ENCODE results near the gene CCR6.

CCR6 gene

DNA sequence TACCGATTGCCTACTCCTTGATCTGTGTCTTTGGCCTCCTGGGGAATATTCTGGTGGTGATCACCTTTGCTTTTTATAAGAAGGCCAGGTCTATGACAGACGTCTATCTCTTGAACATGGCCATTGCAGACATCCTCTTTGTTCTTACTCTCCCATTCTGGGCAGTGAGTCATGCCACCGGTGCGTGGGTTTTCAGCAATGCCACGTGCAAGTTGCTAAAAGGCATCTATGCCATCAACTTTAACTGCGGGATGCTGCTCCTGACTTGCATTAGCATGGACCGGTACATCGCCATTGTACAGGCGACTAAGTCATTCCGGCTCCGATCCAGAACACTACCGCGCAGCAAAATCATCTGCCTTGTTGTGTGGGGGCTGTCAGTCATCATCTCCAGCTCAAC lies 13.5 kb downstream of the CCR6 start:
- Histone ChIP-seq H3K27me3 (ENCODE audit: low read depth, low read length) (no peaks in the 10 kb centered on the region), H3K36me3 (ENCODE audit: control insufficient read depth in 1 of 2, insufficient read depth in 2 of 2, low read length in 2 of 2) (no peaks in the 10 kb centered on the region), H3K9me3 (ENCODE audit: control insufficient read depth in 1 of 2, low read length in 2 of 2) (no peaks in the 10 kb centered on the region), H3K4me3 (ENCODE audit: low read depth in 1 of 2, low read length in 2 of 2) (no peak overlapping the region), H3K4me1 (ENCODE audit: control insufficient read depth in 1 of 2, insufficient read depth in 2 of 2, low read length in 2 of 2) (peaks cover 0 to 2% of the 10 kb centered on the region in 2 donors), H3K27ac (ENCODE audit: low read length) (no peak overlapping the region)

DNA sequence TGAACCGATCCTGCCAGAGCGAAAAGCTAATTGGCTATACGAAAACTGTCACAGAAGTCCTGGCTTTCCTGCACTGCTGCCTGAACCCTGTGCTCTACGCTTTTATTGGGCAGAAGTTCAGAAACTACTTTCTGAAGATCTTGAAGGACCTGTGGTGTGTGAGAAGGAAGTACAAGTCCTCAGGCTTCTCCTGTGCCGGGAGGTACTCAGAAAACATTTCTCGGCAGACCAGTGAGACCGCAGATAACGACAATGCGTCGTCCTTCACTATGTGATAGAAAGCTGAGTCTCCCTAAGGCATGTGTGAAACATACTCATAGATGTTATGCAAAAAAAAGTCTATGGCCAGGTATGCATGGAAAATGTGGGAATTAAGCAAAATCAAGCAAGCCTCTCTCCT lies 14.2 kb downstream of the CCR6 start:
- no peak overlapping the region for H3K27ac ChIP-seq (ENCODE audit: low read length)
- no peaks in the 10 kb centered on the region for H3K36me3 ChIP-seq (ENCODE audit: control insufficient read depth in 1 of 2, insufficient read depth in 2 of 2, low read length in 2 of 2)
- peaks cover 0 to 6% of the 10 kb centered on the region in 2 donors for H3K4me1 ChIP-seq (ENCODE audit: control insufficient read depth in 1 of 2, insufficient read depth in 2 of 2, low read length in 2 of 2)
- no peaks in the 10 kb centered on the region for H3K9me3 ChIP-seq (ENCODE audit: control insufficient read depth in 1 of 2, low read length in 2 of 2)
- H3K27me3 ChIP-seq (ENCODE audit: low read depth, low read length) = no peaks in the 10 kb centered on the region
- no peak overlapping the region for H3K4me3 ChIP-seq (ENCODE audit: low read depth in 1 of 2, low read length in 2 of 2)

DNA sequence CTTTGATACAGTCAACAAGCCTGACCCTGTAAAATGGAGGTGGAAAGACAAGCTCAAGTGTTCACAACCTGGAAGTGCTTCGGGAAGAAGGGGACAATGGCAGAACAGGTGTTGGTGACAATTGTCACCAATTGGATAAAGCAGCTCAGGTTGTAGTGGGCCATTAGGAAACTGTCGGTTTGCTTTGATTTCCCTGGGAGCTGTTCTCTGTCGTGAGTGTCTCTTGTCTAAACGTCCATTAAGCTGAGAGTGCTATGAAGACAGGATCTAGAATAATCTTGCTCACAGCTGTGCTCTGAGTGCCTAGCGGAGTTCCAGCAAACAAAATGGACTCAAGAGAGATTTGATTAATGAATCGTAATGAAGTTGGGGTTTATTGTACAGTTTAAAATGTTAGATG lies 15.0 kb downstream of the CCR6 start:
- Histone ChIP-seq H3K4me1 (ENCODE audit: control insufficient read depth in 1 of 2, insufficient read depth in 2 of 2, low read length in 2 of 2) (peaks cover 0 to 7% of the 10 kb centered on the region in 2 donors), H3K27ac (ENCODE audit: low read length) (no peak overlapping the region), H3K9me3 (ENCODE audit: control insufficient read depth in 1 of 2, low read length in 2 of 2) (no peaks in the 10 kb centered on the region), H3K4me3 (ENCODE audit: low read depth in 1 of 2, low read length in 2 of 2) (no peak overlapping the region), H3K36me3 (ENCODE audit: control insufficient read depth in 1 of 2, insufficient read depth in 2 of 2, low read length in 2 of 2) (no peaks in the 10 kb centered on the region), H3K27me3 (ENCODE audit: low read depth, low read length) (no peaks in the 10 kb centered on the region)

DNA sequence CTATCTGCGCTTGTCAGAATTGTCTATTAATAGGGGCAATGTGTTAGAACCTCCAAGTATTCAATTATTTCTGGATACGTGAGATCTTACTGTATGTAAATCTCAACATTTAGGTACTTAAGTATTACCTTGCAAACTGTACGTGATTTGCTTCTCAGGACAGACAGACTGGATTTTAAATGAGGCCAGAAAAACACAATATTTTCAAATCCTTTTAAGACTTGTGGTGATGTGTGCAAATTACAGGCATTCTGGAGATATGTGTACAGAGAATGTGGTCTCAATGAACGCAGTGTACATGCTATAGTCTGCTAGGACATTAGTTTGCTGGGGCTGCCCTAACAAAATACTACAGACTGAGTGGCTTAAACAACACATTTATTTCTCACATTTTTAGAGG lies 16.9 kb downstream of the CCR6 start:
- no peak overlapping the region for H3K4me3 ChIP-seq (ENCODE audit: low read depth in 1 of 2, low read length in 2 of 2)
- H3K4me1 ChIP-seq (ENCODE audit: control insufficient read depth in 1 of 2, insufficient read depth in 2 of 2, low read length in 2 of 2) = peaks cover 0 to 7% of the 10 kb centered on the region in 2 donors
- H3K27me3 ChIP-seq (ENCODE audit: low read depth, low read length) = no peaks in the 10 kb centered on the region
- no peaks in the 10 kb centered on the region for H3K9me3 ChIP-seq (ENCODE audit: control insufficient read depth in 1 of 2, low read length in 2 of 2)
- H3K36me3 ChIP-seq (ENCODE audit: control insufficient read depth in 1 of 2, insufficient read depth in 2 of 2, low read length in 2 of 2) = no peaks in the 10 kb centered on the region
- no peak overlapping the region for H3K27ac ChIP-seq (ENCODE audit: low read length)

DNA sequence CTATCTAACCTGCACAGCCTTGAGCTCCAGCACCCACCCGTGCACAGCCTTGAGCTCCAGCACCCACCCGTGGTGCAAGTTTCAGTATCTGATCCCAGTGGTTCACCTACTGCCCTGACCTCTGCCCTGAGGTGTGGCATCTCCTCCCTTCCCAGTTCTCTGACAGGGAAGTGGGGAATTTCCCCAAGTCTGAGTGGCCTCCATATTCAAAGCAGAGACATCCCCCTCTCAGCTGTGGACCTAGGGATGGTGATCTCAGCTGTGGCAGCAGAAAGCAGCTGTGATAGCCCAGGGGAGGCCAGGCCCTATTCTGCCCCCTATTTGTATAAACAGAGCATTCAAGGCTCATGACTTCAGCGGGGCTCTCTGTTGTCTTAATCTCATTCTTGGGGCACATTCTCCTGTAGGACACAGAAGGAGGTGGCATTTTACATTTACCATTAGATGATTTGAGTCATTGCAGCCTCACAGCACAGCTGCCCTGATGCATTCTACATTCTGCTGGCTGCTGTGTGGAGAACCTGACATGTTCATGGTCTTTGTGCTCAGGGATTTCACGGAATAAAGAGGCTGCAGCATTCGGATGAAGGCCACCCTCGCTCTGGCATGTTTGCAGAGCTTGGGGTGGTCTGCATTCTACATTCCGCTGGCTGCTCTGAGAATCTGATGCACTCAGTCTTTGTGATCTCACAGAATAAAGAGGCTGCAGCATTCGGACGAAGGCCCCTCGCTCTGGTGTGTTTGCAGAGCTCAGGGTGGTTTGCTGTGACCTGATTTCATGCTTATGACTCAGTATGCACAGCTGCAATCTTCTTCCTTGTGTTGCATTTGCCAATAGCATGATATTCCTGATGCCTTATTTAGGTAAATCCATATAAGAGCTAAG lies 17.9 kb downstream of the CCR6 start:
- Histone ChIP-seq H3K27ac (ENCODE audit: low read length) (no peak overlapping the region), H3K4me1 (ENCODE audit: control insufficient read depth in 1 of 2, insufficient read depth in 2 of 2, low read length in 2 of 2) (peaks cover 0 to 7% of the 10 kb centered on the region in 2 donors)

DNA sequence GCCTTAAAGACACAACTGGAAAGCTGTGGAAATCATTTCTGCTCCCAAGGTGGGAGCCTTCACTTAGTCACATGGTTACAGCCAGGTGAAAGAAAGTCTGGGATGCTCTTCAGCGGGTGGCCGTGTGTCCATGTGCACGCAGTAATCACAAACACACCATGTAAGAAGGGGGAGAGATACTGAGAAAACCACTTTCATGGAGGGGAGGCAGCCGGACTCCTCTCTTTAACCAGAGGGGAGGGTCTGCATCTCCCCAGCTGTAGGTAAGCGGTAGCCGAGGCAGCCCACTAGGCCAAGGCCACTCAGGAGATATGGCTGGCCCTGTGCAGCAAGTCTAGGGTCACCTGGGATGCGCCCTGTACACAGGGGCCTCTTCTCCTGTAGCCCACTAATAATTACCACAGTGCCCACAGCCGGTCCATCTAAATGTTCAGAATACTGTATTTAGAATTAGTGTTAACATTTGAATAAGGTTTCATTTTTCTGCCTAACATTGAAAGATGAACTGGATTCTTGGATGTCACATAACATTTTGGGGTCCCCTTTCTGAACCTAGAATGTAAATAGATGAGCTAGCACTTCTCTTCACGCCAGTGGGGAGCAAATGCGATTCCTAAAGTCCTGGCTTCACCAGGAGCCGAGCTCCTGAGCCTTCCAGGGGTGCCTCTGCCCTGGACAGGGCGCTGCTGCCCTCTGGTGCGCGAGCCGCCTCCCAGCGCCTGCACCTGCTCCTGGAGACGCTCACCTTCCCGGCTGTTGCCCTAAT lies 19.0 kb downstream of the CCR6 start:
- H3K4me3 ChIP-seq (ENCODE audit: low read depth in 1 of 2, low read length in 2 of 2) = no peak overlapping the region
- H3K27me3 ChIP-seq (ENCODE audit: low read depth, low read length) = no peaks in the 10 kb centered on the region
- H3K9me3 ChIP-seq (ENCODE audit: control insufficient read depth in 1 of 2, low read length in 2 of 2) = no peaks in the 10 kb centered on the region
- H3K27ac ChIP-seq (ENCODE audit: low read length) = no peak overlapping the region
- H3K36me3 ChIP-seq (ENCODE audit: control insufficient read depth in 1 of 2, insufficient read depth in 2 of 2, low read length in 2 of 2) = no peaks in the 10 kb centered on the region
- H3K4me1 ChIP-seq (ENCODE audit: control insufficient read depth in 1 of 2, insufficient read depth in 2 of 2, low read length in 2 of 2) = peaks cover 0 to 7% of the 10 kb centered on the region in 2 donors

More for the DNA sequence above, 17.9 kb downstream of the CCR6 start:
- Histone ChIP-seq H3K36me3 (ENCODE audit: control insufficient read depth in 1 of 2, insufficient read depth in 2 of 2, low read length in 2 of 2) (no peaks in the 10 kb centered on the region), H3K9me3 (ENCODE audit: control insufficient read depth in 1 of 2, low read length in 2 of 2) (no peaks in the 10 kb centered on the region), H3K27me3 (ENCODE audit: low read depth, low read length) (no peaks in the 10 kb centered on the region), H3K4me3 (ENCODE audit: low read depth in 1 of 2, low read length in 2 of 2) (no peak overlapping the region)

DNA sequence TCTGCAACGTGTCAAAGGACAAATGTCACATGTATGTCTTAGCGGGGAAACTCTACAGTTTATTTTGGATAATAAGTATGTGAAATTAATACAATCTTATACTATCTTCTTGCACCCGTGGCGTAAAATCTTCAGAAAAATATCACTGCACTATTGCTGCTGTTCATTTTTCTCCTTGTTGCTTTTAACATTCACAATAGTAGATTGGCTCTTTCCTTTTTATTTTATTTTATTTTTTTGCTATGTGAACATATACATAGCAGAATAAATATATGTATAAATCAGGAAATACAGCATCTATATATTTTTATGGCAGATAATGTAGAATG lies 19.5 kb downstream of the CCR6 start:
- H3K36me3 ChIP-seq (ENCODE audit: control insufficient read depth in 1 of 2, insufficient read depth in 2 of 2, low read length in 2 of 2) = no peaks in the 10 kb centered on the region
- no peaks in the 10 kb centered on the region for H3K9me3 ChIP-seq (ENCODE audit: control insufficient read depth in 1 of 2, low read length in 2 of 2)
- H3K27me3 ChIP-seq (ENCODE audit: low read depth, low read length) = no peaks in the 10 kb centered on the region
- no peak overlapping the region for H3K4me3 ChIP-seq (ENCODE audit: low read depth in 1 of 2, low read length in 2 of 2)
- H3K4me1 ChIP-seq (ENCODE audit: control insufficient read depth in 1 of 2, insufficient read depth in 2 of 2, low read length in 2 of 2) = peaks cover 0 to 7% of the 10 kb centered on the region in 2 donors
- H3K27ac ChIP-seq (ENCODE audit: low read length) = no peak overlapping the region

DNA sequence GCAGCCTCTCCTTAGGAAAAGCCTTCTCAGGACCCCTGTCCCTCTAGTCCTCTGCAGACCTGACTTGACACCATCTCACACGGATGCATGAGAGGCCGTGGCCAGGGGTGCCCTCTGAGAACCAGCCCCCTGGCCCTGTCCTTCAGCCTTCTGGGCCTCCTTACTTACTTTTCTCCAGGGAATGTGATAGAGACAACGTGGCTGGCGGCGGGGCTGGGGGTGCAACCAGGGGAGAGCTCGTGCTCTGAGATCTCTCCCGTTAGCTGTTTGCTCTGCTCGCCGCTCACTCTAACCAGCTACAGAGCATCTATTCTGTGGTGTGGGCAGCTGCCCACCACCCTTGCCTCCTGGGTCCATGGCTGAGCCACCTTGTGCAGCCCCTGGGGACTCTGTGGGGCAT lies 20.1 kb downstream of the CCR6 start:
- H3K27me3 ChIP-seq (ENCODE audit: low read depth, low read length) = no peaks in the 10 kb centered on the region
- peaks cover 0 to 7% of the 10 kb centered on the region in 2 donors for H3K4me1 ChIP-seq (ENCODE audit: control insufficient read depth in 1 of 2, insufficient read depth in 2 of 2, low read length in 2 of 2)
- no peak overlapping the region for H3K27ac ChIP-seq (ENCODE audit: low read length)
- H3K4me3 ChIP-seq (ENCODE audit: low read depth in 1 of 2, low read length in 2 of 2) = no peak overlapping the region
- no peaks in the 10 kb centered on the region for H3K36me3 ChIP-seq (ENCODE audit: control insufficient read depth in 1 of 2, insufficient read depth in 2 of 2, low read length in 2 of 2)
- no peaks in the 10 kb centered on the region for H3K9me3 ChIP-seq (ENCODE audit: control insufficient read depth in 1 of 2, low read length in 2 of 2)

DNA sequence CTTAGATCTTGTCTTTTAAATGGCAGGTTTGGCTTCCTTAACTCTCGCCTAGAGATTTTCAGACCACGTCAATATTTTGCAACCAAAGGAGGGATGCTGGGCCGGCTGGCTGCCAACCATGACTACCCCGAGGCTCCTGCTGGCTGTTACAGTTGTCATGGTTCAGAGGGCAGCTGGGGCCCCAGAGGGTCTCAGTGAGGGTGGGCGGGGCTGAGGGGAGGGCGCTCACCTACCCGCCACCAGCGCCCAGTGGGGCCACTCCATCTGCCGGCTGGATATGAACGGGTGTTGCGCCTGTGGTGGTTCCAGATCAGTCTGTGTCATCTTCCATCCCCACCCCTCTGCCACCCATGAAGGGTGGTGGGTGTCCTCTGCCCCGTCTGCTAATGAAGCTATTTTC lies 22.6 kb downstream of the CCR6 start:
- no peak overlapping the region for H3K4me3 ChIP-seq (ENCODE audit: low read depth in 1 of 2, low read length in 2 of 2)

DNA sequence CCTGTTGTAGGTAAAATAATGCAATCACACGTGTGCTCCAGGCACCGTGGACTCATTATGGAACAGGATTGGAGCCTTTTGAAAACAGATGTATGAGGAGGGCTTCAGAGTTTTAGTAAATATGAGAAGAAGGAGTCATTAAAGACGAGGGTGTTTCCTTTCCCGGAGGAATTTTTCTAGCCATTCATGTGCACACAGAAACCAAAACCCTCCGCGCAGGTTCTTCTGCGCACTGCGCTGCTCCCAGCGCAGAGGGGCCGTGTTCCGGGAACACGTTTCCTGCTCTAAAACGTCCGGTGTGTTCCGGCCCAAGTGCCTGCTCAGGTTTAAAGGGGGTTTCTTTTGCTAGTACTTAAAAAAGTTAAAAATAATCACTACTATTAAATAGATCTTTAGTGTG lies 23.2 kb downstream of the CCR6 start:
- no peak overlapping the region for H3K4me3 ChIP-seq (ENCODE audit: low read depth in 1 of 2, low read length in 2 of 2)
- no peak overlapping the region for H3K27ac ChIP-seq (ENCODE audit: low read length)
- no peaks in the 10 kb centered on the region for H3K27me3 ChIP-seq (ENCODE audit: low read depth, low read length)
- no peaks in the 10 kb centered on the region for H3K36me3 ChIP-seq (ENCODE audit: control insufficient read depth in 1 of 2, insufficient read depth in 2 of 2, low read length in 2 of 2)
- H3K4me1 ChIP-seq (ENCODE audit: control insufficient read depth in 1 of 2, insufficient read depth in 2 of 2, low read length in 2 of 2) = peaks cover 0 to 7% of the 10 kb centered on the region in 2 donors
- H3K9me3 ChIP-seq (ENCODE audit: control insufficient read depth in 1 of 2, low read length in 2 of 2) = no peaks in the 10 kb centered on the region

More for the DNA sequence above, 22.6 kb downstream of the CCR6 start:
- Histone ChIP-seq H3K9me3 (ENCODE audit: control insufficient read depth in 1 of 2, low read length in 2 of 2) (no peaks in the 10 kb centered on the region), H3K27ac (ENCODE audit: low read length) (no peak overlapping the region), H3K27me3 (ENCODE audit: low read depth, low read length) (no peaks in the 10 kb centered on the region), H3K4me1 (ENCODE audit: control insufficient read depth in 1 of 2, insufficient read depth in 2 of 2, low read length in 2 of 2) (peaks cover 0 to 7% of the 10 kb centered on the region in 2 donors), H3K36me3 (ENCODE audit: control insufficient read depth in 1 of 2, insufficient read depth in 2 of 2, low read length in 2 of 2) (no peaks in the 10 kb centered on the region)

DNA sequence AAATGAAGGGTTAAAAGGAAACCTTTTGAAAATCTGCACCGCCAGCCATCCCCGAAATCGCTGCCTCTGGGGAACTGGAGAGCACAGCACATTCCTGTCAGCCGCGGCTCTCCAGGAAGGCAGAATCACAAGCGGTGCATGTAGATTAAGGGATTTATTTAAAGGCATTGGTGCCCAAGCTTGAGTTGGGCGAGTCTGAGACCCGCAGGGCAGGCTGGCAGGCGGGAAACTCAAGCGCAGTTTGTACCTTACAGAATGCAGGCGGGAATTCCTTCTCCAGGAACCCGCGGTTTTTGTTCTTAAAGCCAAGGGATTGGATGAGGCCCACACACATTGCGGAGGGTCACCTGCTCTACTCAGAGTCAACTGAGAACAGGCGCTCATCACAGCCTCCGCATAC lies 24.1 kb downstream of the CCR6 start:
- H3K4me1 ChIP-seq (ENCODE audit: control insufficient read depth in 1 of 2, insufficient read depth in 2 of 2, low read length in 2 of 2) = peaks cover 0 to 2% of the 10 kb centered on the region in 2 donors
- H3K27ac ChIP-seq (ENCODE audit: low read length) = no peak overlapping the region
- no peaks in the 10 kb centered on the region for H3K9me3 ChIP-seq (ENCODE audit: control insufficient read depth in 1 of 2, low read length in 2 of 2)
- no peaks in the 10 kb centered on the region for H3K27me3 ChIP-seq (ENCODE audit: low read depth, low read length)
- no peaks in the 10 kb centered on the region for H3K36me3 ChIP-seq (ENCODE audit: control insufficient read depth in 1 of 2, insufficient read depth in 2 of 2, low read length in 2 of 2)
- no peak overlapping the region for H3K4me3 ChIP-seq (ENCODE audit: low read depth in 1 of 2, low read length in 2 of 2)

Data from muscle layer of duodenum (tissue), 2 donors.